MM.1S (cell line): Measurements from ENCODE around the gene SUDS3.

Experiments used
- CTCF ChIP-seq: fragments of 300-600 bp; sonication (generic); IDR thresholded peaks from 2 replicates; pipeline ENCODE4 v1.5.1; 2016; ENCODE audit warnings: antibody characterized with exemption, low read length, mixed read lengths
- EZH2phosphoT487 ChIP-seq: fragments of 300-600 bp; sonication (generic); IDR thresholded peaks from 2 replicates; pipeline ENCODE4 v1.6.1; 2018; ENCODE audit warnings: antibody characterized with exemption, low read length

DNA sequence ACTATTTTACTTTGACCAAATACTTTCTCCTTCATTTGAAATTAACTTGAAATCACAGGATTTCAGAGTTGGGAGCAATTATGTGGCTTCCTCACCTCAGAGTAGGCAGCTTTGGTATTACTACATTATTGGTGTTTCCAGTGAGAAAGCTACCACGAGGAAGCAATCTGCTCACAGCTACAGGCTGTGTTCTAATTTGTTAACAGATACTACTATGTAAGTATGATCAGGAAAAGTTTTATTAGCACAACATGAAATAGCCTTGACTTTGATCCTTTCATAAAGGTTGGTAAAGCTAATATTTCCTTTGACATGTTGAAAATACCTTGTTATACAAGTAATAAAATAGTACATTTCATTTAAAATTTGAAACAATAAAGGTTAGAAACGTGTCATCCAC lies 34.3 kb upstream of the SUDS3 start:
- no peak for TF ChIP-seq CTCF
- TF ChIP-seq EZH2phosphoT487: no peak
